Islet precursor cell (in vitro differentiated cells): ENCODE results near the gene MAEA.

Source experiments
- DNase-seq: peaks from one replicate; pipeline ENCODE4 v3.0.0-alpha.2; 2018

MAEA gene

GRCh38 chr4:1305781-1306455 lies 16.2 kb downstream of the MAEA start:
- DNase-seq, result no peak

GRCh38 chr4:1307951-1308735 lies 18.5 kb downstream of the MAEA start:
- DNase-seq, result no peak

GRCh38 chr4:1309261-1310010 lies 19.7 kb downstream of the MAEA start:
- DNase-seq, result peak; percentile 99

GRCh38 chr4:1310031-1310795 lies 20.5 kb downstream of the MAEA start:
- DNase-seq, result no peak

GRCh38 chr4:1310796-1311631 lies 21.3 kb downstream of the MAEA start:
- DNase-seq, result no peak

- DNase-seq, result no peak
Measured at GRCh38 chr4:1312821-1313640, 23.3 kb downstream of the MAEA start.

- no peak for DNase-seq
Measured at GRCh38 chr4:1315306-1315705, 25.6 kb downstream of the MAEA start.

- no peak for DNase-seq
Measured at GRCh38 chr4:1315836-1316536, 26.3 kb downstream of the MAEA start.

GRCh38 chr4:1316537-1317168 lies 27.0 kb downstream of the MAEA start:
- no peak for DNase-seq

- DNase-seq, result no peak
Measured at GRCh38 chr4:1317177-1318045, 27.7 kb downstream of the MAEA start.

GRCh38 chr4:1318046-1318375 lies 28.3 kb downstream of the MAEA start:
- no peak for DNase-seq

- DNase-seq, result no peak
Measured at GRCh38 chr4:1318488-1319213, 29.0 kb downstream of the MAEA start.

GRCh38 chr4:1321486-1321885 lies 31.8 kb downstream of the MAEA start:
- no peak for DNase-seq

GRCh38 chr4:1321946-1322650 lies 32.4 kb downstream of the MAEA start:
- DNase-seq, result no peak

GRCh38 chr4:1323280-1323634 lies 33.6 kb downstream of the MAEA start:
- DNase-seq, result no peak

- DNase-seq, result peak; percentile 92
Measured at GRCh38 chr4:1323635-1324442, 34.1 kb downstream of the MAEA start.
